Osteocyte (in vitro differentiated cells): Measurements from ENCODE around the gene OR2T35. TPM values are rescaled to one million over a fixed set of nuclear protein-coding genes. Genes with fewer than 3 reads are reported as not detected.

Source experiments
- DNase-seq: peaks from one replicate; pipeline ENCODE4 v3.0.0; 2021; ENCODE audit warnings: mixed read lengths; ENCODE audit not compliant: unreplicated experiment; ENCODE audit errors: extremely low spot score
- H3K27ac Mint-ChIP-seq: one replicate; pipeline ENCODE4 v1.8.0; 2021; ENCODE audit warnings: mild to moderate bottlenecking, mixed read lengths; ENCODE audit not compliant: unreplicated experiment
- H3K27me3 Mint-ChIP-seq: one replicate; pipeline ENCODE4 v1.8.0; 2021; ENCODE audit warnings: mixed read lengths; ENCODE audit not compliant: unreplicated experiment
- H3K36me3 Mint-ChIP-seq: one replicate; pipeline ENCODE4 v1.8.0; 2021; ENCODE audit warnings: mixed read lengths; ENCODE audit not compliant: unreplicated experiment
- H3K4me1 Mint-ChIP-seq: one replicate; pipeline ENCODE4 v1.8.0; 2021; ENCODE audit warnings: mixed read lengths; ENCODE audit not compliant: unreplicated experiment
- H3K4me3 Mint-ChIP-seq: one replicate; pipeline ENCODE4 v1.8.0; 2021; ENCODE audit warnings: mild to moderate bottlenecking, moderate library complexity, mixed read lengths; ENCODE audit not compliant: unreplicated experiment
- H3K9me3 Mint-ChIP-seq: one replicate; pipeline ENCODE4 v1.8.0; 2021; ENCODE audit warnings: mixed read lengths; ENCODE audit not compliant: unreplicated experiment
- total RNA-seq: library from RNA; stranded (reverse); gene quantifications from 2 replicates; pipeline ENCODE4 v1.2.1, GENCODE V29; 2021
- TF ChIP-seq, protein P1 (sequence below): fragments of 200-600 bp; sonication (generic); IDR thresholded peaks from 2 replicates; pipeline ENCODE4 v1.5.0; 2021; ENCODE audit warnings: antibody characterized with exemption, mild to moderate bottlenecking, moderate library complexity

OR2T35 gene
- total RNA-seq, 1 donor from 2014 or later, result not detected

DNA sequence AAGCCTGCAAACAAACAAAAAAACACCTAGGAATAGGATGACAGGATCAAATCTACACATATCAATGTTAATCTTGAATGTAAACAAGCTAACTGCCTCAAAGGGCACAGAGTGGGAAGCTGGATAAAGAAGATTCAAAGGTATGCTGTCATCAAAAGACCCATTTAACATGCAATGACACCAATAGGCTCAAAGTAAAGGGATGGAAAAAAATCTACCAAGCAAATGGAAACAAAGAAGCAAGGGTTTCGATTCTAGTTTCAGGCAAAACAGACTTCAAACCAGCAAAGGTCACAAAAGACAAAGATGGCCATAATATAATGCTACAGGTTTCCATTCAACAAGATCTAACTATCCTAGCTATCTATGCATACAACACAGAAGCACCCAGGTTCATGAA lies 31.3 kb downstream of the OR2T35 start:
- no peak for DNase-seq
- Mint-ChIP-seq H3K27ac (no peak overlapping the region), H3K27me3 (no peaks in the 10 kb centered on the region), H3K4me1 (no peaks in the 10 kb centered on the region), H3K4me3 (no peak overlapping the region), H3K36me3 (no peaks in the 10 kb centered on the region), H3K9me3 (peaks cover 13% of the 10 kb centered on the region)
- TF ChIP-seq, protein P1, sequence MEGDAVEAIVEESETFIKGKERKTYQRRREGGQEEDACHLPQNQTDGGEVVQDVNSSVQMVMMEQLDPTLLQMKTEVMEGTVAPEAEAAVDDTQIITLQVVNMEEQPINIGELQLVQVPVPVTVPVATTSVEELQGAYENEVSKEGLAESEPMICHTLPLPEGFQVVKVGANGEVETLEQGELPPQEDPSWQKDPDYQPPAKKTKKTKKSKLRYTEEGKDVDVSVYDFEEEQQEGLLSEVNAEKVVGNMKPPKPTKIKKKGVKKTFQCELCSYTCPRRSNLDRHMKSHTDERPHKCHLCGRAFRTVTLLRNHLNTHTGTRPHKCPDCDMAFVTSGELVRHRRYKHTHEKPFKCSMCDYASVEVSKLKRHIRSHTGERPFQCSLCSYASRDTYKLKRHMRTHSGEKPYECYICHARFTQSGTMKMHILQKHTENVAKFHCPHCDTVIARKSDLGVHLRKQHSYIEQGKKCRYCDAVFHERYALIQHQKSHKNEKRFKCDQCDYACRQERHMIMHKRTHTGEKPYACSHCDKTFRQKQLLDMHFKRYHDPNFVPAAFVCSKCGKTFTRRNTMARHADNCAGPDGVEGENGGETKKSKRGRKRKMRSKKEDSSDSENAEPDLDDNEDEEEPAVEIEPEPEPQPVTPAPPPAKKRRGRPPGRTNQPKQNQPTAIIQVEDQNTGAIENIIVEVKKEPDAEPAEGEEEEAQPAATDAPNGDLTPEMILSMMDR, result no peak

DNA sequence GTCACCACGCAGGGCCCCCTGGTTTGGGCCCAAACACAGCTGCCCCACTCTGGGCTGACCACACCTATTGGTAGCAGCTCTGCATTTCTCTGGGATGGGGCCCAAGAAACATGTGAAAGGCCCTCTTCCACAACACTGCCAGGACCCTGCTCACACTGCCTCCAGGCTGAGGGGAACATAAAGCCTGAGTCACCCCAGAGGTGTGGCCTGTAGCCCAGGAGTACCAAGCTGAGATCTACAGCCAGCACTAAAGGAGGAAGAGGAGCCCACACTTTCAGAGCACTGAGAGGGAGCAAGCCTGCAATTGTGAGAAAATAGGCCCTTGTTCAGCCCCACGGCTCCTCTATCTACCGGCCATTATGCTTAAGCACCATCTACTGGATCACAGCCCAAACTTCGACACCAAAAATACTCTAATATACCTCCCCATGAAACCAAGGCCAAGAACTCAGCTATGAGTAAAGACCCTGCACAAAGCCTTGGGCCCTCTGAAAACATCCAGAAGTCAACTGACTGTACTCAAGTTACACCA lies 33.1 kb downstream of the OR2T35 start:
- H3K27ac Mint-ChIP-seq, result no peak overlapping the region
- no peaks in the 10 kb centered on the region for H3K36me3 Mint-ChIP-seq
- no peaks in the 10 kb centered on the region for H3K27me3 Mint-ChIP-seq
- H3K4me3 Mint-ChIP-seq, result no peak overlapping the region
- H3K9me3 Mint-ChIP-seq, result peaks cover 21% of the 10 kb centered on the region
- TF ChIP-seq, protein P1, result no peak
- no peak for DNase-seq
- no peaks in the 10 kb centered on the region for H3K4me1 Mint-ChIP-seq

DNA sequence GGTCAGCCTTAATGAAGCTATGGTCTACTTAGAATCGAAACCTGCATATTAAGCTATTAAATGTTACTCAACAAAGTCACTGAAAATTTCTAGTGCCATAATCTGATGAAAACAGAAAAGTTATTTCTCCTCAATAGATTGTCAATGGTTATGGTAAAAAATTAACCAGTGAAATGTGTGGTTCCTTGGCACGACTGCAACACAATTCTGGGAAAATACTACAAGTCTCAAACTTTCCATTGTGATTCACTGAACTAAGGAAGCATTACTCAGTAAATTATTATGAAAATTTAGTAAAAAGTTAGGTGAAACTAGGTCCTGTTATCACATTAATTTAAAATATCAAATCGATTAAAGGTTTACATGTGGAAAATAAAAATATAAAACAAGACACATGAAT lies 34.8 kb downstream of the OR2T35 start:
- Mint-ChIP-seq H3K4me1 (no peaks in the 10 kb centered on the region), H3K27me3 (no peaks in the 10 kb centered on the region), H3K27ac (no peak overlapping the region), H3K36me3 (no peaks in the 10 kb centered on the region), H3K4me3 (no peak overlapping the region), H3K9me3 (peaks cover 26% of the 10 kb centered on the region)
- TF ChIP-seq, protein P1, result no peak
- no peak for DNase-seq

DNA sequence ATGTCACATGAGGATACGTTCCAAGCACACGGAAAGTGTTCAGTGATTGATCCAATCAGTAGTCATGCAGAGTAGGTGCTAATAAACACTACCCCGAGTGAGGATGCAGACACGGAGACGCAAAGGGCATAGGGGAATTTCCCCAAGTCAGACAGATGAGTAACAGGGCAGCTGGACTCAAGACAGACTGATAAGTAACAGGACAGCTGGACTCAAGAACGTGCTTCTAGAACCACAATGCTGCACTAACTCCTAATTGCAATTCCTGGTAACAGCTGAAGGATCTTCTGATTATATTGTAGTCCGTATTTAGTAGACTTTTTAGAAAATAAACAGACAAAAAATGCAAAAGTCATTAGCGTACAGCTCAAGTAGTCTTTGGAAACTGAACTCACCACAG lies 45.7 kb downstream of the OR2T35 start:
- Mint-ChIP-seq H3K4me1 (no peaks in the 10 kb centered on the region), H3K9me3 (peaks cover 34% of the 10 kb centered on the region), H3K27me3 (no peaks in the 10 kb centered on the region)

DNA sequence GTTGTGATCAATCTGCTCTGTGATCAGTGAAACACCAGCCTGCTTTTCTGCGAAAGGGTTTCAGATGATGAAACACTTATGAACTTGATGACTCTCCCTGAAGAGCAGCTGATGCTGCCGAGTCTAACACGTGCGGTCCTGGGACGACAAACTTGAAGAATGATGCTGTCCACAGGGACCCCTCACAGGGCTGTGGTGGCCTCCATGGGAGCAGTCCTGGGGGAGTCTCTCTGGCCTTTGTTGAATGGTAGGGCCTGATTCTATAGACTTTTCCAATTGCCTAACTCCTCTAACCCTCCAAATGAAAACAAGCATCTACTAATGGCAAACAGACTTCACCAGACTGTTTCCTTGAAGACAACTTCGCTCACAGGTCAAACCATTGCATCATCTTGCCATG lies 47.5 kb downstream of the OR2T35 start, which contains the start of gene OR2T10:
Gene OR2T10 (minus strand): TSS at position 112 of the 400 bp plus-strand sequence. CDS start 3,932 bp downstream, outside the sequence.
- TF ChIP-seq, protein P1, result no peak
- no peak for DNase-seq
- Mint-ChIP-seq H3K36me3 (no peaks in the 10 kb centered on the region), H3K4me1 (no peaks in the 10 kb centered on the region), H3K27ac (no peak within 1 kb of the TSS), H3K27me3 (no peaks in the 10 kb centered on the region), H3K4me3 (no peak within 1 kb of the TSS), H3K9me3 (peaks cover 41% of the 10 kb centered on the region)

More for the DNA sequence above, 45.7 kb downstream of the OR2T35 start:
- no peak overlapping the region for H3K4me3 Mint-ChIP-seq
- no peak for DNase-seq
- TF ChIP-seq, protein P1, result no peak
- H3K27ac Mint-ChIP-seq, result no peak overlapping the region
- no peaks in the 10 kb centered on the region for H3K36me3 Mint-ChIP-seq
